Breast epithelium (tissue), 3 donors: ENCODE results near the gene KIF3B.

Source experiments
- POLR2A ChIP-seq: fragments of 450-650 bp; IDR thresholded peaks from one replicate; pipeline ENCODE4 v1.6.1; 2016; ENCODE audit warnings: antibody characterized with exemption, mild to moderate bottlenecking, moderate library complexity
- TF ChIP-seq, protein P1 (sequence below), 3 donors: fragments of 450-650 bp; IDR thresholded peaks; one replicate each; pipeline ENCODE4 v1.5.1; 2016 to 2017; ENCODE audit warnings: antibody characterized with exemption in 3 of 3, mild to moderate bottlenecking in 3 of 3, moderate library complexity in 3 of 3

GRCh38 chr20:32229251-32229747 lies 48.2 kb upstream of the KIF3B start:
- TF ChIP-seq, protein P1, sequence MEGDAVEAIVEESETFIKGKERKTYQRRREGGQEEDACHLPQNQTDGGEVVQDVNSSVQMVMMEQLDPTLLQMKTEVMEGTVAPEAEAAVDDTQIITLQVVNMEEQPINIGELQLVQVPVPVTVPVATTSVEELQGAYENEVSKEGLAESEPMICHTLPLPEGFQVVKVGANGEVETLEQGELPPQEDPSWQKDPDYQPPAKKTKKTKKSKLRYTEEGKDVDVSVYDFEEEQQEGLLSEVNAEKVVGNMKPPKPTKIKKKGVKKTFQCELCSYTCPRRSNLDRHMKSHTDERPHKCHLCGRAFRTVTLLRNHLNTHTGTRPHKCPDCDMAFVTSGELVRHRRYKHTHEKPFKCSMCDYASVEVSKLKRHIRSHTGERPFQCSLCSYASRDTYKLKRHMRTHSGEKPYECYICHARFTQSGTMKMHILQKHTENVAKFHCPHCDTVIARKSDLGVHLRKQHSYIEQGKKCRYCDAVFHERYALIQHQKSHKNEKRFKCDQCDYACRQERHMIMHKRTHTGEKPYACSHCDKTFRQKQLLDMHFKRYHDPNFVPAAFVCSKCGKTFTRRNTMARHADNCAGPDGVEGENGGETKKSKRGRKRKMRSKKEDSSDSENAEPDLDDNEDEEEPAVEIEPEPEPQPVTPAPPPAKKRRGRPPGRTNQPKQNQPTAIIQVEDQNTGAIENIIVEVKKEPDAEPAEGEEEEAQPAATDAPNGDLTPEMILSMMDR (IDR thresholded peaks at IDR 0.05): no peak
- TF ChIP-seq POLR2A: no peak
